ENCODE data around the gene WDR59. TPM values are rescaled to one million over a fixed set of nuclear protein-coding genes. Genes with fewer than 3 reads are reported as not detected.
"Not testable (repeated sequence)": the region's sequence is repeated elsewhere in the genome, so short reads cannot be mapped to it uniquely, and the experiment has no call there.

The WDR59 gene
- total and polyA plus RNA-seq, 11 donors = 16.0 to 52.2 (median 39.5) TPM

DNA sequence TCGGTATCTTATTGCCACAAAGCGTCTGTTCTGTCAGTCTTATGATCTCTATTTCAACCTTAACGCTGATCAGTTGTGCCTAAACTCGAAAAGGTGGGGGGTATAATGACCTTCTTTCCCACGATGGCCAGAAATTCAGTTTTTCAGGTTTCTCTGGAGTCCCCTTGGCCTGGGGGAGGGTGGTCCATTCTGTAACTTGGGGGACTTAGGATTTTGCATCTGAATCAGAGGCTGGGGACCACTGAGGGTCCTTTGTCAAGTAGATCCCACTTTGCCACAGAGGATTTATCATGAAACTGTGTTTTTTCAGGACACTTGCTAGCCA, 6.3 kb upstream of the WDR59 start:
- Histone ChIP-seq H3K4me1 (peaks cover 0 to 12% (median 2%) of the 10 kb centered on the region in 12 donors), H3K27me3 (no peaks in the 10 kb centered on the region), H3K27ac (peak overlapping the region in 4 of 12 donors; percentile 69 to 83 (median 77)), H3K36me3 (no peaks in the 10 kb centered on the region), H3K9me3 (no peaks in the 10 kb centered on the region), H3K4me3 (no peak overlapping the region)
- ATAC-seq (no peak), DNase-seq (no peak)
- intact Hi-C loops (cut with DNase I) = no loop called here
- TF ChIP-seq, protein P1, sequence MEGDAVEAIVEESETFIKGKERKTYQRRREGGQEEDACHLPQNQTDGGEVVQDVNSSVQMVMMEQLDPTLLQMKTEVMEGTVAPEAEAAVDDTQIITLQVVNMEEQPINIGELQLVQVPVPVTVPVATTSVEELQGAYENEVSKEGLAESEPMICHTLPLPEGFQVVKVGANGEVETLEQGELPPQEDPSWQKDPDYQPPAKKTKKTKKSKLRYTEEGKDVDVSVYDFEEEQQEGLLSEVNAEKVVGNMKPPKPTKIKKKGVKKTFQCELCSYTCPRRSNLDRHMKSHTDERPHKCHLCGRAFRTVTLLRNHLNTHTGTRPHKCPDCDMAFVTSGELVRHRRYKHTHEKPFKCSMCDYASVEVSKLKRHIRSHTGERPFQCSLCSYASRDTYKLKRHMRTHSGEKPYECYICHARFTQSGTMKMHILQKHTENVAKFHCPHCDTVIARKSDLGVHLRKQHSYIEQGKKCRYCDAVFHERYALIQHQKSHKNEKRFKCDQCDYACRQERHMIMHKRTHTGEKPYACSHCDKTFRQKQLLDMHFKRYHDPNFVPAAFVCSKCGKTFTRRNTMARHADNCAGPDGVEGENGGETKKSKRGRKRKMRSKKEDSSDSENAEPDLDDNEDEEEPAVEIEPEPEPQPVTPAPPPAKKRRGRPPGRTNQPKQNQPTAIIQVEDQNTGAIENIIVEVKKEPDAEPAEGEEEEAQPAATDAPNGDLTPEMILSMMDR (IDR thresholded peaks at IDR 0.05) = no peak
- TF ChIP-seq POLR2A (IDR thresholded peaks at IDR 0.05) = no peak
- WGBS, 4 donors = 84 to 87% (median 85%) methylated on average over 5 of the region's 5 CpGs

DNA sequence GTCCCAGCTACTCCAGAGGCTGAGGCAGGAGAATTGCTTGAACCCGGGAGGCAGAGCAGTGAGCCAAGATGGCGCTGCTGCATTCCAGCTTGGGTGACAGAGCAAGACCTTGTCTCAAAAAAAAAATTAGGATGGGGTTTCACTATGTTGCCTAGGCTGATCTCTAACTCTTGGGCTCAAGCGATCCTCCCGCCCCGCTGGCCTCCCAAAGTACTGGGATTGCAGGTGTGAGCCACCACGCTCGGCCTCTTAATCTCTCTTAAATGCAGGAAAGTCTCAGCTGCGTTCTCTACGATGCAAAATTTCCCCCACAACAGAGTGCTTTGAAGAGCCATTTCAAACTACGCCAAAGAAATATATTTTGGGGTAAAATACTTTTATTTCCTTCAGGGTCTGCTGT, 5.9 kb upstream of the WDR59 start:
- no peak overlapping the region for H3K4me3 ChIP-seq
- TF ChIP-seq POLR2A (IDR thresholded peaks at IDR 0.05) = no peak
- TF ChIP-seq, protein P1 (IDR thresholded peaks at IDR 0.05) = no peak
- ATAC-seq (no peak), DNase-seq (no peak)
- intact Hi-C loops (cut with DNase I) = no loop called here
- 93 to 97% (median 95%) methylated on average over 10 of the region's 10 CpGs for WGBS, 4 donors
- peaks cover 0 to 12% (median 2%) of the 10 kb centered on the region in 12 donors for H3K4me1 ChIP-seq
- H3K27me3 ChIP-seq = no peaks in the 10 kb centered on the region
- H3K36me3 ChIP-seq = no peaks in the 10 kb centered on the region
- H3K27ac ChIP-seq = no peak overlapping the region
- H3K9me3 ChIP-seq = no peaks in the 10 kb centered on the region

DNA sequence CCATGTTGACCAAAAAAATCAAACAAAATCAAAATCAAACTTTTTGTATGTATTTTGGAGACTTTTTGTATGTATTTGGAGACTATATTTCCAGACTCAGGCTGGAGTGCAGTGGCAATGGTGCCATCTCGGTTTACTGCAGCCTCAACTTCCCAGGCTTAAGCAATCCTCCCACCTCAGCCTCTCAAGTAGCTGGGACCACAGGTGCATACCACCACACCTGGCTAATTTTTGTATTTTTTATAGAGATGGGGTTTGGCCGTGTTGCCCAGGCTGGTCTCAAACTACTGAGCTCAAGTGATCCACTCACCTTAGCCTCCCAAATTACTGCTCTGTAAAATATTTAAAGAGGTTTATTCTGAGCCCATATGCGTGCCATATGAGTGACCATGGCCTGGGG, 4.9 kb upstream of the WDR59 start:
- peaks cover 0 to 12% (median 2%) of the 10 kb centered on the region in 12 donors for H3K4me1 ChIP-seq
- H3K4me3 ChIP-seq; intact Hi-C loops (cut with DNase I); ATAC-seq; H3K27ac ChIP-seq; H3K36me3 ChIP-seq; H3K9me3 ChIP-seq; DNase-seq; H3K27me3 ChIP-seq: not testable (repeated sequence)
- 90 to 98% (median 92%) methylated on average over 3 of the region's 3 CpGs for WGBS, 4 donors

DNA sequence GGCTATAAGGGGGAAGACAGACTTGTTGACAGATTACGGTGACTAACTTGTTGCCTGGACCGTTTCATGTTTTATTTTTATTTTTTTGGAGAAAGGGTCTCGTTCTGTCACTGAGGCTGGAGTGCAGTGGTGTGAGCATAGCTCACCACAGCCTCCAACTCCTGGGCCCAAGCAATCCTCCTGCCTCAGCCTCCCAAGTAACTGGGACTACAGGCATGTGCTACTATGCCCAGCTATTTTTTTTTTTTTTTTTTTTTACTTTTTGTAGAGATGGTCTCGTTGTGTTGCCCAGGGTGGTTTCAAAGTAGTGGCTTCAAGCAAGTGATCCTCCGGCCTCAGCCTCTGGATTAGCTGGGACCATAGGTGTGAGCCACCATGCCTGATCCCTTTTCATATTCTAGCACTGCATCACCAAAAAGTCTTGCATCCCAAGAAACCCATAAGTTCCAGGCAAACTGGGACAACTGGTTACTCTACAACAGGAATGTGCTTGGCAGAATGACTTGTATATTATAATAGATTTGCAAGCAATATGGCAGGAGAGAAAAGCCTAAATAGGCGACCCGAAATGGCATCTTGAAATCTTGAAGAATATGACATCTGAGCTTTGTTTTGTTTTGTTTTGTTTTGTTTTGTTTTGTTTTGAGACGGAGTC, 2.2 kb upstream of the WDR59 start:
- H3K9me3 ChIP-seq = no peaks in the 10 kb centered on the region
- 74 to 87% (median 81%) methylated on average over 8 of the region's 8 CpGs for WGBS, 4 donors
- DNase-seq = no peak
- no peak for TF ChIP-seq POLR2A (IDR thresholded peaks at IDR 0.05)
- TF ChIP-seq, protein P1 (IDR thresholded peaks at IDR 0.05) = no peak
- no peaks in the 10 kb centered on the region for H3K27me3 ChIP-seq
- no peak overlapping the region for H3K27ac ChIP-seq
- ATAC-seq = no peak
- H3K36me3 ChIP-seq = no peaks in the 10 kb centered on the region
- H3K4me3 ChIP-seq = no peak overlapping the region
- intact Hi-C loops (cut with DNase I) = no loop called here
- H3K4me1 ChIP-seq = peaks cover 0 to 21% (median 10%) of the 10 kb centered on the region in 12 donors

DNA sequence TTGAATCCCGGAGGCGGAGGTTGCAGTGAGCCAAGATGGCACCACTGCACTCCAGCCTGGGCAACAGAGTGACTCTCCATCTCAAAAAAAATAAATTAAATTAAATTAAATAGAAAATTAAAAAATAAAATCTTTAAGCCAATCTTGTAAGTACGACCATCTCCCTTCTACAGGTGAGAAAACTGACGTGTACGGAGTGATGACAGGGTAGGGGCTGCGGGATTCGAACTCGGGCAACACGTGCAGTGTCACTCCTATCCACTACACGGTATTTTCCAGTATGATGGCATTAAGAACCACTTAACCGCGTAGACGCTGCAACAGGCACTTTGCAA, 762 bp downstream of the WDR59 start:
- H3K27me3 ChIP-seq = no peaks in the 10 kb centered on the region
- TF ChIP-seq POLR2A (IDR thresholded peaks at IDR 0.05) = no peak
- TF ChIP-seq, protein P1 (IDR thresholded peaks at IDR 0.05) = no peak
- H3K27ac ChIP-seq = peak overlapping the region in 7 of 12 donors; percentile 68 to 90 (median 86)
- intact Hi-C loops (cut with DNase I) = no loop called here
- ATAC-seq (no peak), DNase-seq (no peak)
- H3K4me1 ChIP-seq = peaks cover 0 to 20% (median 6%) of the 10 kb centered on the region in 12 donors
- peak overlapping the region; percentile 64 to 100 (median 92) for H3K4me3 ChIP-seq
- no peaks in the 10 kb centered on the region for H3K36me3 ChIP-seq
- 24 to 29% (median 26%) methylated on average over 12 to 13 of the region's 13 CpGs for WGBS, 4 donors
- no peaks in the 10 kb centered on the region for H3K9me3 ChIP-seq

Measured in heart left ventricle (tissue), 16 donors.